HG02571 (cell line): ENCODE data around the gene NEK11.

Experiments
- ATAC-seq: cut with Tn5 transposase; IDR thresholded peaks from one replicate; pipeline ENCODE4 v1.9.1; 2021; ENCODE audit warnings: mild to moderate bottlenecking, moderate library complexity; ENCODE audit not compliant: unreplicated experiment

The NEK11 gene

GRCh38 chr3:131393868-131394267 is 367.2 kb downstream of the NEK11 start:
- no peak for ATAC-seq

DNA sequence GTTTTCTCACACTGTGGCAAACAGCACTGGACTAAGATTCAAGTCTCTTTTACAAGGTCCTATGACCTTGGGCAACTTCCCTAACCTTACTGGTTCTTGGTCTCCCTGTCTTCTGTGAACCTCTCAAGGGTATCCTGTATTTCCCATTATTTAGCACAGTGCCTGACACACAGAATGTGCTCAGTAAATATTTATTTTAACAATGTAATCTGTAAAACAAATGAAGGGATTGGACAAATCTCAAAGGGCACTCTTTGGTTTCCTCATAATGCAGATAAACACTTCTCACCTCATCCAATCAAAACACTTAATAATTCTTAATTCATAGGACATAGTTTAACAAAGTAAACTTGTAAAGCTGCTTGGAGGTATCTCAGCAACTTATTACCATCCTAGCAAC is 367.7 kb downstream of the NEK11 start:
- no peak for ATAC-seq

DNA sequence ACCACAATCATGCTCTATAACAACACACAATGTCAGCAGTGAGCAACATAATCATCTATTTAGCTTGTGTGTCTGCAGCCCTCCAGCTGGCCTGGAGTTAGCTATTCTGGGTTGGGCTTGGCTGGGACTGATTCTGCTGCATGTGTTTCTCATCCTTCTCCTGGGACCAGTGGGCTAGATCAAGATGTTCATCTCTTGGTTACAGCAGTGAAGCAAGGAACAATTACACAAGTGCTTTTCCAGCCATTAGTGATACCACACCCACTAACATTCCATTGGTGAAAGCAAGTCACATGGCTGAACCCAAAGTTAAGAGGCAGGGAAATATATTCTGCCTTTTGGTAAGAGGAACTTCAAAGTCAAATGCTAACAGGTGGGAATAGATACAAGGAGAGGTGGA is 369.5 kb downstream of the NEK11 start:
- ATAC-seq = no peak

- ATAC-seq = no peak
Observed at GRCh38 chr3:131397889-131398288, 371.2 kb downstream of the NEK11 start.
